Stimulated activated naive CD8-positive, alpha-beta T cell treated with anti-CD3 and anti-CD28 coated beads, Interleukin-15, Interleukin-2, amounts not matched to agents 100 U/mL and 50 U/mL, for 24 hours (primary cell): Measurements from ENCODE around the gene ALDH16A1.

ENCODE experiments used
- ATAC-seq: fragments of 150-1000 bp; cut with Tn5 transposase; one replicate; pipeline ENCODE4 v1.10.0; 2021
- DNase-seq: peaks from one replicate; pipeline ENCODE4 v3.0.0; 2021

Gene ALDH16A1

GRCh38 chr19:49488046-49488862 is 35.2 kb downstream of the ALDH16A1 start:
- DNase-seq (no peak), ATAC-seq (no peak)

GRCh38 chr19:49488863-49489537 is 36.0 kb downstream of the ALDH16A1 start:
- ATAC-seq = no peak
- no peak for DNase-seq

- no peak for ATAC-seq
- peak; percentile 42 for DNase-seq
Measured at GRCh38 chr19:49489601-49490167, 36.7 kb downstream of the ALDH16A1 start.

DNA sequence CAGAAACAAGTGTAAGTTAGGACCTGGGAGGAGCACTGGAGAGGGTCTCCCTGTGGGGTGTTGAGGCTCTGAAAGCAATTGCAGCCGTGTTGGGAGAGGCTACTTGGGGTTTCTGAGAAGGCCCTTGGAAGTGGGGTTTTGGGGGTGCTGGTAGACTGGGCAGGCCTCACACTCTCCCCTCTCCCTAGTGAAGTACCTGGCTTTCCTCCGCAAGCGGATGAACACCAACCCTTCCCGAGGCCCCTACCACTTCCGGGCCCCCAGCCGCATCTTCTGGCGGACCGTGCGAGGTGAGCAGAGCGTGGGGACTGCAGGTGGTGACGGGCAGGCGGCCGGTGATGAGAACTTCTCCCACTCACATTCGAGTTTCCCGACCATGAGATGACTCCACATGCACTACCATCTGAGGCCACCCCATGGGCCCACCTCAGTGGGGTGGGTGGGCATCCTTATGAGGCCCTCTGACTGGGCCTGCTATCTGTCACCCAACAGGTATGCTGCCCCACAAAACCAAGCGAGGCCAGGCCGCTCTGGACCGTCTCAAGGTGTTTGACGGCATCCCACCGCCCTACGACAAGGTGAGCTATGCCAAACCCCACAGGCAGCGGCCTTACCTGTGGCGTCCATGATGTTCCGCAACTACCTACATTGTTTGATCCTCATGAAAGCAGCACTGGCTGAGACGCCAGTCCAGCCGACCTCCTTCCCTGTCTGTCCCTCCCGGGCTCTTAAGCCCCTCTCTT is 37.4 kb downstream of the ALDH16A1 start:
- DNase-seq (no peak), ATAC-seq (no peak)

- DNase-seq (no peak), ATAC-seq (no peak)
Measured at GRCh38 chr19:49491030-49491803, 38.2 kb downstream of the ALDH16A1 start.

GRCh38 chr19:49491804-49492572 is 39.0 kb downstream of the ALDH16A1 start:
- DNase-seq = peak; percentile 49

DNA sequence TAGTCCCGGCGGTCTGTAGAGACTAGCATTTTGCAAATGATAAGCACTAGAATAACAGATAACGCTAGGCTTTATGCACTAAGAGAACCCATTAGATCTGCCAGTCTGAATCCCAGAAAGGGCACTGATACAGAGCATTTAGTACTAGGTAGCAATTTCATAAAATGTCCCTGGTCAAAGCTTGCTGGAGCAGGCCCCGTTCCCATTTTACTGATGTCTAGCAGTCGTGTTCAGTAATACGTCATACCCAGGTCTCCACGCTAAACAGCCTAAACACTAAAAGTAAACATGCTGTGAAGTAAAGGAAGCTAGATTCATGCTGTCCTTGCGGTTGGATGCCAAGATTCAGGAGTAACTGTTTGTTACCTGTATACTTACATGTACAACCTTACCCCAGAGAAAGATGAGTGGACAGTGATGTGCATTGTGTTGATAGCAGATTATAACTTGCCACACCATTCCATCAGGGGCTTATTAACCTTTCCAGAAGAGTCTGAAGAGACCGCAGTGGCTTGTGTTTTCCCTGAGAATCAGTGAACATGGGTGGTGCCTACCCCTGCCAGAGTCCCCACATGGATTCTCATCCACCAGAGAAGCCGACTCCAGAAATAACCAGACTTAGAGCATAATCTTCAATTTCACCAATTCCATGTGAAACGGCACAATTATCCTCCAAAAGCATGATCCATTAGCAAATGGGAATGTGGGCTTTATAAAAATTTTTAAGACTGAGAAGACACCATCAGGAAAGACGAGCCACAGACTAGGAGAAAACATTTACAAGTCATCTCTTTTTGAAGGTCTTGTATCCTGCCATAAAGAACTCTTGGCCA is 39.8 kb downstream of the ALDH16A1 start:
- ATAC-seq = no peak
- DNase-seq = peak; percentile 54

More at GRCh38 chr19:49491804-49492572, 39.0 kb downstream of the ALDH16A1 start:
- ATAC-seq = no peak

DNA sequence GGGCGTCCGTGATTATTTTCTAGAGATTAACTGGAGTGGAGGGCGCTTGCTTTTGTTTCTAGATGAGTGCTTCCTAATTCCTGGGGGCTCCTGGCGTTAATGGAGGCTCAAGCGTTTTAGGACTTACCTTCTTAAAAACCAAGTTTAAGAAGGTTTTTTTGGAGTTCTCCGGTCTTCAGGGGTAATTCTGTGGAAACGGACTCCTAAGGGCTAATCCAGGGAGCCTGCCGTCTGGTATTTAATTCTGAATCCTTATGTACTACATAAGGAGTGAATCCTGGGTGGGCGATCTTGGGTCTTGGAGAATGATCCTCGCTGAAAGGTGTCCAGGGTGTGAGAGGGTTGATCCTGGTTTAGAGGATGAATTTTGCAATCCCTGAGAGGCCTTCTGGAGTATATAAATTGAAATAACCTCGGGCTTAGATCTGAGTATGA is 43.6 kb downstream of the ALDH16A1 start:
- DNase-seq (no peak), ATAC-seq (no peak)

DNA sequence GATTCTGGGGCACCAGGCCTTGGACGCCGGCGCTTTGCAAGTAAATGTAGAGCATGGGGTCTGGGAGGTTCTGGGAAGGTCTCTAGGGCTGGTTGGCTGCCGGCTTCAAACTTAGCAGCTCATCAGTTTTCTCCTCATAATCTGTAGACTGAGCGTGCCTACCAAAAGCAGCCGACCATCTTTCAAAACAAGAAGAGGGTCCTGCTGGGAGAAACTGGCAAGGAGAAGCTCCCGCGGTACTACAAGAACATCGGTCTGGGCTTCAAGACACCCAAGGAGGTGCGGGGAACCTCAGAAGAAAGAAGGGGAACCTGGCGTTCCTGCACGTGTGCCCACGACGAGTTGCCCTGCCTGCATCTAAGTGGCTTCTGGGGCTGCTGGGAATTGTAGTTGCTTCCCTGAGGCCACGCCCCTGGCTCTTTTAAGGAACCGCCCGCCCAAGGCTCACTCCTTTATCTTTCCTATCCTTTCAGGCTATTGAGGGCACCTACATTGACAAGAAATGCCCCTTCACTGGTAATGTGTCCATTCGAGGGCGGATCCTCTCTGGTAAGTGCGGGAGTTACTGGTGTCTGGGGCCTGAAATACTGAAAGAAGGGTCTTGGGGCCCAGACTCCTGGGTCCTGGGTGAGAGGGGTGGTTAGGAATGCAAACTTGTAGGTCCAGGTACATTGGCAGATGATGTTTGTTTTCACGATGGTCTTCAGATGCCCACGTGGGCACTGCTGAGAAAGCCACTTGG is 44.2 kb downstream of the ALDH16A1 start:
- peak; percentile 75 for DNase-seq
- ATAC-seq = no peak

- DNase-seq = no peak
- ATAC-seq = no peak
Measured at GRCh38 chr19:49497789-49498103, 44.7 kb downstream of the ALDH16A1 start.

GRCh38 chr19:49498475-49498874 is 45.5 kb downstream of the ALDH16A1 start:
- DNase-seq (no peak), ATAC-seq (no peak)

DNA sequence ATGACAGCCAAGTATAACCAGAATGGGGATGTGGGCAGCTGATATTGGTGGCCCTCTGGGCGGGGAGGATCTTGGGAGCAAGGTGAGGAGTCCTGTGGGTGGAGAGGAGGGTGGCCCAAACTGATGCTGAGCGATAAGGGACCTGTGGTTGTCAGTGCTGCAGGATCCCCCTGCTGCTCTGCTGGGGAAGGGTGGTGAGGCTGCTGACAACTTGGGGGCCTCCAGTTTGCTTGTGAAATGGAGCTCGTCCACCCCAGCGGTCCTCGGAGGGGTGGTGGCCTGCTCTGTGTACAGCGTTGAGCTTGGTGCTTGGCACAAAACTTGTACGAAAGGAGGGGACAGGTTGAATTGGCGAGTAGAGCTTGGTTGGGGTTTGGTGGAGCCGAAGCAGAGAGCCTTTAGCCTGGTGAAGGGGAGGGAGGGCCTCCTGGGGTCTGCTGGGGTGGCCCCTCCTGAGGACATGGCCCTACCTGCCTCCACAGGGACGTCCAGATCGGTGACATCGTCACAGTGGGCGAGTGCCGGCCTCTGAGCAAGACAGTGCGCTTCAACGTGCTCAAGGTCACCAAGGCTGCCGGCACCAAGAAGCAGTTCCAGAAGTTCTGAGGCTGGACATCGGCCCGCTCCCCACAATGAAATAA is 46.1 kb downstream of the ALDH16A1 start:
- DNase-seq (peak; percentile 50), ATAC-seq (no peak)

- DNase-seq (no peak), ATAC-seq (no peak)
Measured at GRCh38 chr19:49502866-49503581, 50.0 kb downstream of the ALDH16A1 start.

GRCh38 chr19:49503582-49503962 is 50.5 kb downstream of the ALDH16A1 start:
- no peak for ATAC-seq

GRCh38 chr19:49506575-49507105 is 53.6 kb downstream of the ALDH16A1 start:
- DNase-seq (peak; percentile 83), ATAC-seq (peak; percentile 77)

More at GRCh38 chr19:49503582-49503962, 50.5 kb downstream of the ALDH16A1 start:
- no peak for DNase-seq

GRCh38 chr19:49507803-49508494 is 54.9 kb downstream of the ALDH16A1 start:
- ATAC-seq (no peak), DNase-seq (no peak)
